GM12878 (cell line): ENCODE results near the gene IL19. TPM values are rescaled to one million over a fixed set of nuclear protein-coding genes. Genes with fewer than 3 reads are reported as not detected.
A peak's percentile ranks its signal among the peaks of the same experiment; 100 is the strongest.

Experiments used
- ATAC-seq: fragments of 200-7000 bp; cut with Tn5 transposase; 3 replicates; pipeline ENCODE4 v1.9.1; 2020; ENCODE audit warnings: mild to moderate bottlenecking, moderate library complexity
- BruUV-seq: library from RNA; stranded (reverse); fragments of 400-500 nt; replicated peaks from 2 replicates; lab custom pipeline; 2021; lab: Mats Ljungman, UMichigan
- CTCF ChIA-PET: fragments of 300-600 bp; sonication (Branson Sonifier 250); formaldehyde crosslinking; extraction: SDS; loops from one replicate; lab custom pipeline; 2021; ENCODE audit warnings: inconsistent platforms; lab: Yijun Ruan, JAX
- POLR2A ChIA-PET: fragments of 350-600 bp; formaldehyde crosslinking; extraction: SDS; loops from one replicate; lab custom pipeline; 2021; ENCODE audit warnings: inconsistent platforms; lab: Charles Lee
- RAD21 ChIA-PET: fragments of 300-600 bp; sonication (Branson Sonifier 250); formaldehyde crosslinking; loops from one replicate; lab custom pipeline; 2023; ENCODE audit warnings: antibody characterized with exemption; ENCODE audit not compliant: unreplicated experiment; lab: Charles Lee
- SMC1A ChIA-PET: fragments of 300-600 bp; sonication (Branson Sonifier 250); formaldehyde crosslinking; loops from one replicate; lab custom pipeline; 2023; ENCODE audit not compliant: unreplicated experiment, uncharacterized antibody; lab: Charles Lee
- DNase-seq: peaks from one replicate; pipeline ENCODE4 v3.0.0-alpha.2; 2011; ENCODE audit warnings: low read depth, low spot score
- FAIRE-seq: peaks from 3 replicates; lab custom pipeline; 2011; peaks lifted over from hg19 to GRCh38; lab: Jason Lieb, UNC
- H2AFZ ChIP-seq: 2 replicates; pipeline ENCODE4 v1.6.0; 2011; ENCODE audit warnings: low read depth, low read length, control low read depth; ENCODE audit not compliant: control insufficient read depth
- H3K27ac ChIP-seq: 2 replicates; pipeline ENCODE4 v1.5.1; 2011; ENCODE audit warnings: control low read depth; ENCODE audit not compliant: control insufficient read depth, insufficient read depth
- H3K27me3 ChIP-seq, 2 experiments: replicated peaks in 1 of 2; 2 replicates each; pipeline versions ENCODE4 v1.6.0 to v1.6.1; 2011; ENCODE audit warnings: low read length in 1 of 2; ENCODE audit not compliant: control insufficient read depth in 2 of 2, insufficient read depth in 2 of 2
- H3K36me3 ChIP-seq, 2 experiments: 2 replicates each; pipeline ENCODE4 v1.5.1; 2011; ENCODE audit warnings: low read length in 1 of 2; ENCODE audit not compliant: control insufficient read depth in 2 of 2, insufficient read depth in 2 of 2
- H3K4me1 ChIP-seq: 2 replicates; pipeline ENCODE4 v1.6.1; 2011; ENCODE audit warnings: mild to moderate bottlenecking, low read length, moderate library complexity, mixed read lengths; ENCODE audit not compliant: control insufficient read depth, insufficient read depth
- H3K4me2 ChIP-seq: 2 replicates; pipeline ENCODE4 v1.6.0; 2011; ENCODE audit warnings: control low read depth; ENCODE audit not compliant: control insufficient read depth, insufficient read depth
- H3K4me3 ChIP-seq: fragments of 200-600 bp; sonication (generic); 2 replicates; pipeline ENCODE4 v1.5.1; 2016
- H3K79me2 ChIP-seq: 2 replicates; pipeline ENCODE4 v1.6.0; 2011; ENCODE audit warnings: low read length; ENCODE audit not compliant: control insufficient read depth, insufficient read depth
- H3K9ac ChIP-seq: 2 replicates; pipeline ENCODE4 v1.8.0; 2011; ENCODE audit warnings: low read length, control low read depth, mixed read lengths; ENCODE audit not compliant: control insufficient read depth, insufficient read depth
- H3K9me3 ChIP-seq: replicated peaks from 3 replicates; pipeline ENCODE4 v1.5.1; 2011; ENCODE audit warnings: mild to moderate bottlenecking, low read length; ENCODE audit not compliant: control insufficient read depth, insufficient read depth
- H4K20me1 ChIP-seq: 2 replicates; pipeline ENCODE4 v1.6.0; 2011; ENCODE audit not compliant: control insufficient read depth, insufficient read depth
- CREB1 ChIP-seq: IDR thresholded peaks from 2 replicates; pipeline ENCODE4 v1.6.1; 2012; ENCODE audit warnings: low read depth, mild to moderate bottlenecking, inconsistent platforms
- CUX1 ChIP-seq: IDR thresholded peaks from 2 replicates; pipeline ENCODE4 v1.6.1; 2012; ENCODE audit warnings: improper control_type of control experiment, low read depth, low read length; ENCODE audit not compliant: insufficient replicate concordance
- GATAD2B ChIP-seq: fragments of 450-650 bp; conservative IDR thresholded peaks from 2 replicates; pipeline ENCODE4 v1.6.1; 2017; ENCODE audit warnings: low read depth, mild to moderate bottlenecking, moderate library complexity
- HDGF ChIP-seq: fragments of 450-650 bp; IDR thresholded peaks from 2 replicates; pipeline ENCODE4 v1.6.1; 2016; ENCODE audit warnings: antibody characterized with exemption
- KDM1A ChIP-seq: fragments of 200-600 bp; sonication (generic); IDR thresholded peaks from 2 replicates; pipeline ENCODE4 v1.6.1; 2016; ENCODE audit warnings: borderline replicate concordance
- KLF5 ChIP-seq: fragments of 450-650 bp; IDR thresholded peaks from 2 replicates; pipeline ENCODE4 v1.6.1; 2014; ENCODE audit warnings: mild to moderate bottlenecking; ENCODE audit not compliant: partially characterized antibody
- MTA2 ChIP-seq: fragments of 450-650 bp; IDR thresholded peaks from 2 replicates; pipeline ENCODE4 v1.6.1; 2016; ENCODE audit warnings: low read depth, mild to moderate bottlenecking, moderate library complexity
- USF1 ChIP-seq: IDR thresholded peaks from 2 replicates; pipeline ENCODE4 v1.6.1; 2011; ENCODE audit warnings: borderline replicate concordance, low read depth, mild to moderate bottlenecking, moderate library complexity, mixed read lengths, low read length; ENCODE audit not compliant: insufficient read depth; ENCODE audit errors: extremely low read length
- ZSCAN29 ChIP-seq: fragments of 450-650 bp; IDR thresholded peaks from 2 replicates; pipeline ENCODE4 v1.6.1; 2017; ENCODE audit warnings: mild to moderate bottlenecking, moderate library complexity
- WGBS: methylation state at CpG from one replicate; pipeline ENCODE4 v1.1.6; 2016; ENCODE audit warnings: low lambda C conversion rate; ENCODE audit not compliant: insufficient replicate concordance, insufficient coverage; ENCODE audit errors: missing lambda C conversion rate; 5-methylcytosine and 5-hydroxymethylcytosine counted together
- in situ Hi-C: fragments of 300-500 bp; cut with MboI; formaldehyde crosslinking; loops from 9 replicates; pipeline ENCODE4 v1.14.3; 2018; ENCODE audit warnings: mixed read lengths
- intact Hi-C: fragments of 100-400 bp; cut with micrococcal nuclease; formaldehyde crosslinking; loops from one replicate; pipeline ENCODE4 v1.14.2; 2022; ENCODE audit not compliant: unreplicated experiment
- polyA plus RNA-seq, 11 experiments: library from polyadenylated mRNA; depleted of rRNA in 4 of 11; unstranded in 6 of 11; stranded (reverse) in 5 of 11; fragments of >200 nt; fragmentation: Nextera tagmentation in 4 of 11; fragmentation: Illumina TruSeq in 1 of 11; extraction: Ambion mirVana in 4 of 11; extraction: Trizol in 1 of 11; gene quantifications; 1 replicate in 1 of 11; 2 replicates in 10 of 11; pipeline versions ENCODE4 v1.2.1 to v1.2.3, GENCODE V29; 2011 to 2016; ENCODE audit warnings: inconsistent platforms in 2 of 11, missing spikeins in 2 of 11, low read depth in 1 of 11
- total RNA-seq, 4 experiments: library from RNA; depleted of rRNA in 3 of 4; stranded (reverse); fragments of >200 nt in 3 of 4; fragmentation: Illumina TruSeq in 1 of 4; extraction: Trizol in 1 of 4; gene quantifications; 2 replicates each; pipeline versions ENCODE4 v1.2.1 to v1.2.3, GENCODE V29; 2013 to 2021

IL19 gene
- total and polyA plus RNA-seq, 10 of the 15 experiments (the other 5 are each of a cell fraction or from before 2014, with no cell fraction given), result 0.10 to 0.73 (median 0.28) TPM; not detected in 6

GRCh38 chr1:206783506-206783905 lies 12.9 kb downstream of the IL19 start:
- WGBS, result 83% methylated on average over 7 of the region's 7 CpGs
- peak overlapping the region; percentile 85; the same call in 1 of the 2 replicates for H3K27ac ChIP-seq

More at GRCh38 chr1:206783506-206783905, 12.9 kb downstream of the IL19 start:
- H3K27me3 ChIP-seq, result no peaks in the 10 kb centered on the region
- ATAC-seq (no peak), FAIRE-seq (no peak), DNase-seq (no peak)
- no peaks in the 10 kb centered on the region for H4K20me1 ChIP-seq
- H3K4me1 ChIP-seq, result peaks cover 49% of the 10 kb centered on the region
- H3K36me3 ChIP-seq, result no peaks in the 10 kb centered on the region
- RAD21 ChIA-PET, result interaction anchor here (0.9 to 13.8 kb wide), 6 partner anchors 9 to 120 kb away, joined by 3 to 363 read pairs (median 5); partner anchors contain the start of genes IL10 and IL19
- intact Hi-C loops, result no loop called here
- in situ Hi-C loops, result loop anchor here (10.0 kb wide), 1 partner anchor 729 kb away; the partner anchor contains the start of gene RHEX
- H3K4me2 ChIP-seq, result no peak overlapping the region; the same call in 1 of the 2 replicates
- no peak overlapping the region for H3K9ac ChIP-seq
- SMC1A ChIA-PET, result interaction anchor here (0.6 to 18.3 kb wide), 12 partner anchors 11 to 138 kb away, joined by 3 to 410 read pairs (median 6); partner anchors contain the start of genes FCMR, IL10 and IL19
- H3K9me3 ChIP-seq, result no peaks in the 10 kb centered on the region
- no peak overlapping the region for H3K4me3 ChIP-seq
- H2AFZ ChIP-seq, result no peak overlapping the region
- CTCF ChIA-PET, result interaction anchor here (0.8 to 14.2 kb wide), 10 partner anchors 9 to 56 kb away, joined by 3 to 221 read pairs (median 4); partner anchors contain the start of genes IL10 and IL19
- BruUV-seq, result no TSS peak
- TF ChIP-seq KLF5 (no peak), ZSCAN29 (no peak), MTA2 (no peak), USF1 (no peak), KDM1A (no peak), HDGF (no peak), GATAD2B (no peak), CREB1 (no peak), CUX1 (no peak)
- peaks cover 10% of the 10 kb centered on the region for H3K79me2 ChIP-seq
- POLR2A ChIA-PET, result interaction anchor here (1.2 to 13.9 kb wide), 5 partner anchors 9 to 43 kb away, joined by 4 to 283 read pairs (median 6); partner anchors contain the start of genes IL10 and IL19
